ENCODE measurements around the gene CHMP6. TPM values are rescaled to one million over a fixed set of nuclear protein-coding genes. Genes with fewer than 3 reads are reported as not detected.

CHMP6 gene
- polyA plus RNA-seq, 1 experiment: 27.3 TPM

DNA sequence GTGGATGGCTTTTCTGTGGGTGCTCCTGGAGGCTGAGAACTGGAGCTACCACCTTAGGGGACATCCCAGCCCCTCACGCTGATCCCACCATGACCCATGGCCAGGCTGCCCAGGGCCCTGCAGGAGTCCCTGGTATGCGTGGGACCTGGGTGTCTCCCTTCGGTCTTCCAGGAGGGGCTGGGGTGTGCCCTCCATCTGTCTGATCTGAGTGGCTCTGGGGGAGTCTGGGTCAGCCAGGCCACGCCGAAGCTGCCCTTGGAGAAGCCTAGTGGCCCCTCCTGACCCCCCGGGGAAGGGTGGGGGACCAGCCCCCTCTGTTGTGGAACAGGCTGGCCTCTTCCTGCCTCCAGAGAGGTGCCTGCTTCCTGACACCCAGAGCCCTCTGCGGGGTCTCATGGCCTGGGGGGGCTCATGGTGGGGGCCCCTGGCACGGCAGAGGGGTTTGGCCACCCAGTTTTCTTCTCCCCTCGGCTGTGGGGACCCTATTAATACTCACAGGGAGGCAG lies 54.0 kb downstream of the CHMP6 start:
- no peak for TF ChIP-seq CTCF (IDR thresholded peaks at IDR 0.05; ENCODE audit: low read depth, low read length)
- POLR2A ChIA-PET: no interaction called here
- CTCF ChIA-PET: interaction anchor here (1.0 to 2.3 kb wide), 2 partner anchors 52 to 56 kb away, joined by 3 to 8 read pairs; no protein-coding TSS in a partner anchor
- no peak overlapping the region for H3K27ac ChIP-seq (ENCODE audit: low read depth, low read length)
- H3K4me3 ChIP-seq (ENCODE audit: low read depth, low read length): no peak overlapping the region
- no peaks in the 10 kb centered on the region for H3K27me3 ChIP-seq (ENCODE audit: control insufficient read depth, insufficient read depth, low read length)
- no peaks in the 10 kb centered on the region; the same call in 1 of the 2 replicates for H3K9me3 ChIP-seq (ENCODE audit: control insufficient read depth, insufficient read depth, low read length)
- no peak for DNase-seq (ENCODE audit: low read depth, low spot score)

- TF ChIP-seq CTCF (IDR thresholded peaks at IDR 0.05; ENCODE audit: low read depth, low read length): no peak
- CTCF ChIA-PET: interaction anchor here (2.3 kb wide), 1 partner anchor 51 kb away, joined by 8 read pairs; no protein-coding TSS in a partner anchor
- Histone ChIP-seq H3K27me3 (ENCODE audit: control insufficient read depth, insufficient read depth, low read length) (no peaks in the 10 kb centered on the region), H3K9me3 (ENCODE audit: control insufficient read depth, insufficient read depth, low read length) (no peaks in the 10 kb centered on the region; the same call in 1 of the 2 replicates), H3K27ac (ENCODE audit: low read depth, low read length) (no peak overlapping the region), H3K4me3 (ENCODE audit: low read depth, low read length) (no peak overlapping the region)
- DNase-seq (ENCODE audit: low read depth, low spot score): no peak
- POLR2A ChIA-PET: no interaction called here
These were observed 54.6 kb downstream of the CHMP6 start for GRCh38 chr17:81046132-81046769.

DNA sequence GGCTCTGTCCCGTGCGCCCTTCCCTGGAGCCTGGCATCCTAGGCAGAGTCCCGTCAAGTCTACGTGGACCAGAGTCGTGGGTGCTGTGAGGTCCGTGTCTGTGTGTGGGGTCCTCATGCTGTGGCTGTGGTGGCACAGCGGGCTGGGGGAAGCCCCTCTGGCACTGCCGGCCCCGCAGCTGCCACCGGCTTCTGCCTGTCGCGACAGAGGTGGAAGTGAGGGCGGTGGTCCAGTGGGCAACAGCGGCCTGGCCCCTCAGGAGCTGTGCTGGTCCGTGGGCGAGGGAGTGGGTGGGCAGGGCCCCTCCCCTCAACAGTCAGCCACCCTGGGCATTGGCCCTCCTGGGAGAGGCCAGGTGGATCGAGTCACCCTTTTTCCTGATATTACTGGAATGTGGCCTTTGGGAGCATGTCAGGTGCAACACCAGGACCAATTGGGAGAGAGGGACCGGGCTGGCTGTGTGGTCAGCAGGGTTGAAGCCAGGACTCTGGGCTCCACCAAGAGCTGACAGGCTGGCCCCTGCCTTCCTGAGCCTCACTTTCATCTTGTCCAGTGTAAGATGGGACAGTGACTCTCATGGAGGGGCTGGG lies 55.2 kb downstream of the CHMP6 start:
- DNase-seq (ENCODE audit: low read depth, low spot score): no peak
- H3K27me3 ChIP-seq (ENCODE audit: control insufficient read depth, insufficient read depth, low read length): no peaks in the 10 kb centered on the region
- POLR2A ChIA-PET: no interaction called here
- H3K4me3 ChIP-seq (ENCODE audit: low read depth, low read length): no peak overlapping the region
- H3K9me3 ChIP-seq (ENCODE audit: control insufficient read depth, insufficient read depth, low read length): no peaks in the 10 kb centered on the region; the same call in 1 of the 2 replicates
- CTCF ChIA-PET: no interaction called here
- no peak overlapping the region for H3K27ac ChIP-seq (ENCODE audit: low read depth, low read length)
- no peak for TF ChIP-seq CTCF (IDR thresholded peaks at IDR 0.05; ENCODE audit: low read depth, low read length)

DNA sequence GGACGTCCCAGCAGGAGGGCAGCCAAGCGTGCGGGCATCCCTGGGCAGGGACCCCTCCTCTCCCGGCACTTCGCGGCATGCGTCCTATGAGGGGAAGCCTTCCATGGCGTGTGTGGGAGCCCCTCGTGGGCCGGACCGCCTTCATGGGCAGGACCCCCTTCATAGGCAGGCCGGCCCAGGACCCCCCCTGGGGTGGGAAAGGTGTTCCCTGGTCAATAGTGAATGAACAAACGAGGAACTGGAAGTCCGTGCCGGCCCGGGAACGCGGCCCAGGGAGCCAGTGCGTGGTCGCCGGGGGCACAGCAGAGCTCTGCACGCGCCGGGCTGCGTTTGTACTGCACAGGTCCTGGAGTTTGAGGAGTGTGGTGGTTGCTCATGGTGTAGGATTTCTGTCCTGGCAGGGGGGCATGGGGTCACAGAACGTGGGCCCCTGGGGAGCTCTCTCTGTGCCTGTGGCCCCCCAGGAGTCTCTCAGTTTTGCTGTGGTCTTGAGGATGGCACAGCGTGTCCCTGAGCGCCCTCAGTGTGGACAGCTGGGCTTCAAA lies 57.3 kb downstream of the CHMP6 start:
- H3K4me3 ChIP-seq (ENCODE audit: low read depth, low read length): no peak overlapping the region
- no peak for TF ChIP-seq CTCF (IDR thresholded peaks at IDR 0.05; ENCODE audit: low read depth, low read length)
- H3K9me3 ChIP-seq (ENCODE audit: control insufficient read depth, insufficient read depth, low read length): no peaks in the 10 kb centered on the region; the same call in 1 of the 2 replicates
- H3K27ac ChIP-seq (ENCODE audit: low read depth, low read length): no peak overlapping the region
- ChIA-PET CTCF (interaction anchor here (1.2 kb wide), 1 partner anchor 49 kb away, joined by 3 read pairs; no protein-coding TSS in a partner anchor), POLR2A (no interaction called here)
- no peaks in the 10 kb centered on the region for H3K27me3 ChIP-seq (ENCODE audit: control insufficient read depth, insufficient read depth, low read length)
- no peak for DNase-seq (ENCODE audit: low read depth, low spot score)
